ENCODE data around the gene TPX2.
"Not testable (repeated sequence)": the region's sequence is repeated elsewhere in the genome, so short reads cannot be mapped to it uniquely, and the experiment has no call there.

The TPX2 gene

GRCh38 chr20:31815408-31816188 lies 76.5 kb downstream of the TPX2 start:
- no peak for DNase-seq

- DNase-seq = no peak
These were observed 77.1 kb downstream of the TPX2 start for GRCh38 chr20:31816221-31816620.

- no peak for DNase-seq
These were observed 78.4 kb downstream of the TPX2 start for GRCh38 chr20:31817461-31817860.

GRCh38 chr20:31818376-31818908 lies 79.4 kb downstream of the TPX2 start:
- DNase-seq = no peak

GRCh38 chr20:31819083-31819784 lies 80.1 kb downstream of the TPX2 start, which contains the start of gene MYLK2:
Gene MYLK2, plus strand, starts transcription at chr20:31819356. Its CDS starts 225 bp downstream, at chr20:31819581.
- DNase-seq = no peak

- DNase-seq = no peak
These were observed 81.1 kb downstream of the TPX2 start for GRCh38 chr20:31820228-31820627.

GRCh38 chr20:31821427-31821826 lies 82.3 kb downstream of the TPX2 start:
- no peak for DNase-seq

GRCh38 chr20:31822421-31823330 lies 83.6 kb downstream of the TPX2 start:
- DNase-seq = peak; percentile 69 to 70

- no peak for DNase-seq
These were observed 84.5 kb downstream of the TPX2 start for GRCh38 chr20:31823360-31824124.

- no peak for DNase-seq
These were observed 85.0 kb downstream of the TPX2 start for GRCh38 chr20:31824125-31824485.

- no peak for DNase-seq
These were observed 85.6 kb downstream of the TPX2 start for GRCh38 chr20:31824554-31825313.

GRCh38 chr20:31826074-31826473 lies 87.0 kb downstream of the TPX2 start:
- no peak for DNase-seq

- no peak for DNase-seq
These were observed 88.0 kb downstream of the TPX2 start for GRCh38 chr20:31827059-31827458.

GRCh38 chr20:31828016-31828415 lies 88.9 kb downstream of the TPX2 start:
- DNase-seq = not testable (repeated sequence)

- DNase-seq = no peak
These were observed 90.6 kb downstream of the TPX2 start for GRCh38 chr20:31829731-31830130.

- DNase-seq = no peak
These were observed 91.4 kb downstream of the TPX2 start for GRCh38 chr20:31830406-31830981.

- DNase-seq = no peak
These were observed 92.1 kb downstream of the TPX2 start for GRCh38 chr20:31831211-31831610.

GRCh38 chr20:31831771-31832306 lies 92.7 kb downstream of the TPX2 start:
- no peak for DNase-seq

GRCh38 chr20:31833130-31833930 lies 94.2 kb downstream of the TPX2 start:
- DNase-seq = peak; percentile 48

Data from CD4-positive, alpha-beta T cell treated with Interleukin-4 for 1 hour (primary cell).